ENCODE data around the gene FZR1.

DNA sequence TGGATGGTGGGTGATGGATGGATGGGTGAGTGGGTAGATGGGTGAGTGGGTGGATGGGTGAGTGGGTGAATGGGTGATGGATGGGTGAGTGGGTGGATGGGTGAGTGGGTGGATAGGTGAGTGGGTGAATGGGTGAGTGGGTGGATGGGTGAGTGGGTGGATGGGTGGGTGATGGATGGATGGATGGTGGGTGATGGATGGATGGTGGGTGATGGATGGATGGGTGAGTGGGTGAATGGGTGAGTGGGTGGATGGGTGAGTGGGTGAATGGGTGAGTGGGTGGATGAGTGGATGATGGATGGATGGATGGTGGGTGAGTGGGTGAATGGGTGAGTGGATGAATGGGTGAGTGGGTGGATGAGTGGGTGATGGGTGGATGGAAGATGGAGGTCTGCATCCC is 28.6 kb upstream of the FZR1 start:
- TF ChIP-seq, protein P1, sequence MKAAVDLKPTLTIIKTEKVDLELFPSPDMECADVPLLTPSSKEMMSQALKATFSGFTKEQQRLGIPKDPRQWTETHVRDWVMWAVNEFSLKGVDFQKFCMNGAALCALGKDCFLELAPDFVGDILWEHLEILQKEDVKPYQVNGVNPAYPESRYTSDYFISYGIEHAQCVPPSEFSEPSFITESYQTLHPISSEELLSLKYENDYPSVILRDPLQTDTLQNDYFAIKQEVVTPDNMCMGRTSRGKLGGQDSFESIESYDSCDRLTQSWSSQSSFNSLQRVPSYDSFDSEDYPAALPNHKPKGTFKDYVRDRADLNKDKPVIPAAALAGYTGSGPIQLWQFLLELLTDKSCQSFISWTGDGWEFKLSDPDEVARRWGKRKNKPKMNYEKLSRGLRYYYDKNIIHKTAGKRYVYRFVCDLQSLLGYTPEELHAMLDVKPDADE (IDR thresholded peaks at IDR 0.05), result no peak
- TF ChIP-seq EZH2 (IDR thresholded peaks at IDR 0.05; ENCODE audit: low read depth, unreplicated experiment) (no peak), JUNB (IDR thresholded peaks at IDR 0.05; ENCODE audit: unreplicated experiment) (no peak), POLR2AphosphoS5 (IDR thresholded peaks at IDR 0.05; ENCODE audit: low read depth) (no peak), EZH2phosphoT487 (IDR thresholded peaks at IDR 0.05; ENCODE audit: unreplicated experiment) (no peak), CREB1 (CRISPR knock-in tag; IDR thresholded peaks at IDR 0.05; ENCODE audit: low read depth) (no peak), STAT1 (IDR thresholded peaks at IDR 0.05; ENCODE audit: unreplicated experiment) (no peak), ZNF114 (CRISPR knock-in tag; IDR thresholded peaks at IDR 0.05) (no peak), NANOG (IDR thresholded peaks at IDR 0.05; ENCODE audit: borderline replicate concordance) (no peak), ZNF331 (CRISPR knock-in tag; IDR thresholded peaks at IDR 0.05; ENCODE audit: low read depth) (no peak)
- TF ChIP-seq, protein P2, sequence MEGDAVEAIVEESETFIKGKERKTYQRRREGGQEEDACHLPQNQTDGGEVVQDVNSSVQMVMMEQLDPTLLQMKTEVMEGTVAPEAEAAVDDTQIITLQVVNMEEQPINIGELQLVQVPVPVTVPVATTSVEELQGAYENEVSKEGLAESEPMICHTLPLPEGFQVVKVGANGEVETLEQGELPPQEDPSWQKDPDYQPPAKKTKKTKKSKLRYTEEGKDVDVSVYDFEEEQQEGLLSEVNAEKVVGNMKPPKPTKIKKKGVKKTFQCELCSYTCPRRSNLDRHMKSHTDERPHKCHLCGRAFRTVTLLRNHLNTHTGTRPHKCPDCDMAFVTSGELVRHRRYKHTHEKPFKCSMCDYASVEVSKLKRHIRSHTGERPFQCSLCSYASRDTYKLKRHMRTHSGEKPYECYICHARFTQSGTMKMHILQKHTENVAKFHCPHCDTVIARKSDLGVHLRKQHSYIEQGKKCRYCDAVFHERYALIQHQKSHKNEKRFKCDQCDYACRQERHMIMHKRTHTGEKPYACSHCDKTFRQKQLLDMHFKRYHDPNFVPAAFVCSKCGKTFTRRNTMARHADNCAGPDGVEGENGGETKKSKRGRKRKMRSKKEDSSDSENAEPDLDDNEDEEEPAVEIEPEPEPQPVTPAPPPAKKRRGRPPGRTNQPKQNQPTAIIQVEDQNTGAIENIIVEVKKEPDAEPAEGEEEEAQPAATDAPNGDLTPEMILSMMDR (conservative IDR thresholded peaks at IDR 0.05; ENCODE audit: low read depth in 2 of 2), result no peak
- TF ChIP-seq, protein P3, sequence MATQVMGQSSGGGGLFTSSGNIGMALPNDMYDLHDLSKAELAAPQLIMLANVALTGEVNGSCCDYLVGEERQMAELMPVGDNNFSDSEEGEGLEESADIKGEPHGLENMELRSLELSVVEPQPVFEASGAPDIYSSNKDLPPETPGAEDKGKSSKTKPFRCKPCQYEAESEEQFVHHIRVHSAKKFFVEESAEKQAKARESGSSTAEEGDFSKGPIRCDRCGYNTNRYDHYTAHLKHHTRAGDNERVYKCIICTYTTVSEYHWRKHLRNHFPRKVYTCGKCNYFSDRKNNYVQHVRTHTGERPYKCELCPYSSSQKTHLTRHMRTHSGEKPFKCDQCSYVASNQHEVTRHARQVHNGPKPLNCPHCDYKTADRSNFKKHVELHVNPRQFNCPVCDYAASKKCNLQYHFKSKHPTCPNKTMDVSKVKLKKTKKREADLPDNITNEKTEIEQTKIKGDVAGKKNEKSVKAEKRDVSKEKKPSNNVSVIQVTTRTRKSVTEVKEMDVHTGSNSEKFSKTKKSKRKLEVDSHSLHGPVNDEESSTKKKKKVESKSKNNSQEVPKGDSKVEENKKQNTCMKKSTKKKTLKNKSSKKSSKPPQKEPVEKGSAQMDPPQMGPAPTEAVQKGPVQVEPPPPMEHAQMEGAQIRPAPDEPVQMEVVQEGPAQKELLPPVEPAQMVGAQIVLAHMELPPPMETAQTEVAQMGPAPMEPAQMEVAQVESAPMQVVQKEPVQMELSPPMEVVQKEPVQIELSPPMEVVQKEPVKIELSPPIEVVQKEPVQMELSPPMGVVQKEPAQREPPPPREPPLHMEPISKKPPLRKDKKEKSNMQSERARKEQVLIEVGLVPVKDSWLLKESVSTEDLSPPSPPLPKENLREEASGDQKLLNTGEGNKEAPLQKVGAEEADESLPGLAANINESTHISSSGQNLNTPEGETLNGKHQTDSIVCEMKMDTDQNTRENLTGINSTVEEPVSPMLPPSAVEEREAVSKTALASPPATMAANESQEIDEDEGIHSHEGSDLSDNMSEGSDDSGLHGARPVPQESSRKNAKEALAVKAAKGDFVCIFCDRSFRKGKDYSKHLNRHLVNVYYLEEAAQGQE (IDR thresholded peaks at IDR 0.05; ENCODE audit: unreplicated experiment), result no peak
